Lower leg skin (tissue), 4 donors: ENCODE measurements around the gene APOBEC3B. TPM values are rescaled to one million over a fixed set of nuclear protein-coding genes. Genes with fewer than 3 reads are reported as not detected.
"Not testable (repeated sequence)": the region's sequence is repeated elsewhere in the genome, so short reads cannot be mapped to it uniquely, and the experiment has no call there.

Source experiments
- DNase-seq, 2 donors: peaks; one replicate each; pipeline ENCODE4 v3.0.0-alpha.2; 2019; ENCODE audit warnings: low spot score in 2 of 2
- H3K4me3 ChIP-seq: fragments of 200-600 bp; sonication (generic); 2 replicates; pipeline ENCODE4 v1.5.1; 2017; ENCODE audit warnings: mild to moderate bottlenecking, low read depth; ENCODE audit not compliant: poor library complexity, severe bottlenecking
- CTCF ChIP-seq, 3 donors: fragments of 450-650 bp; IDR thresholded peaks; one replicate each; pipeline ENCODE4 v1.5.1; 2016; ENCODE audit warnings: antibody characterized with exemption in 3 of 3, mild to moderate bottlenecking in 3 of 3, moderate library complexity in 2 of 3
- POLR2A ChIP-seq, 2 donors: fragments of 450-650 bp; IDR thresholded peaks; one replicate each; pipeline ENCODE4 v1.6.1; 2016 to 2017; ENCODE audit warnings: antibody characterized with exemption in 2 of 2, mild to moderate bottlenecking in 1 of 2, moderate library complexity in 1 of 2
- WGBS, 2 donors: methylation state at CpG; one replicate each; pipeline ENCODE4 v1.1.5; 2018; 5-methylcytosine and 5-hydroxymethylcytosine counted together
- intact Hi-C: fragments of 100-400 bp; cut with DNase I; formaldehyde crosslinking; loops from one replicate; pipeline ENCODE4 v1.15.0; 2023; ENCODE audit warnings: low total_unique reads
- total RNA-seq, 4 donors: library from RNA; depleted of rRNA; stranded (reverse); fragments of >200 nt; gene quantifications; one replicate each; pipeline ENCODE4 v1.1.0, GENCODE V29; 2016

Gene APOBEC3B
- total RNA-seq, 4 donors from 2014 or later, result 0.15 to 2.4 (median 0.21) TPM; not detected in 1

DNA sequence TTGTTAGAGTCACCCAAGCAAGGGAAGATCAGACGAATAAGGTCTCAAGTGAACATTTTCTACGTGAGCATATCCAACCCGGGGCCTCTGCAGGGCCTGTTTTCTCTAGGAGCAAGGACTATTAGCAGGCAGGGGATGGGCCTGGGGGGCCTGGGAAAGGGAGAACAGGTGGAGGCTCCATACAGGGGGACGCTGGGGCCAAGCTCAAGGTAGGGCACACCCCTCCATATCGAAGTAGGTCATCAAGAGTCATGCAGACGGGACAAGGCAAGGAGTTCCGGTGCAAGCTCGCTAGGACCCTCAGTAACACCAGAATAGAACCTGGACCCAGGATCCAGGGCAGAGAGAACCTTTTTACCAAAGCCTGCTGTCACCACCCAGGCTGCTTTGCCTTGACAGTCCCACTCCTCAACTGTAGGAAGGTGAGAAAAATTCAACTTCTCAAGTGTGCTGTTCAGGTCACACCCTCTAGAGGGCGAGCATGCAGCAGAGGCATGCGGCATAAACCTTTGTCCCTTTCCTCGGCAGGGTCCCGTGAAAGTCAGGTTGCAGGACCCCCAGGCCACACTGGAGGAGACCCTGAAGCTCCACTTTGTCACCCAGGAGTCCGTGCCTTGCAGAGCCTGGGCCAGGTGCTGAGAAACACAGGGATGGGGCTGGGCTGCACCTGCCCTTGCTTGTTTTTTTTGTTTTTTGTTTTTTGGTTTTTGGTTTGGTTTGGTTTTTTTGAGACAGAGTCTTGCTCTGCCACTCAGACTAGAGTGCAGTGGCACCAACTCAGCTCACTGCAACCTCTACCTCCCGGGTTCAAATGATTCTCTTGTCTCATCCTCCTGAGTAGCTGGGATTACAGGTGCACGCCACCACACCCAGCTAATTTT is 8.6 kb upstream of the APOBEC3B start:
- no peak overlapping the region for H3K4me3 ChIP-seq
- TF ChIP-seq POLR2A (IDR thresholded peaks at IDR 0.05), result no peak
- TF ChIP-seq CTCF (IDR thresholded peaks at IDR 0.05), result no peak
- intact Hi-C loops, result loop anchor here (10.0 kb wide), 1 partner anchor 209 kb away; no protein-coding TSS in a partner anchor
- DNase-seq, result no peak
- 50% methylated on average over 15 of the region's 15 CpGs; no CpG with 5 or more reads in 1 of the 2 donors for whole genome bisulfite sequencing, 2 donors

GRCh38 chr22:38974170-38974825 is 7.8 kb upstream of the APOBEC3B start:
- TF ChIP-seq POLR2A (IDR thresholded peaks at IDR 0.05), result no peak
- no peak for TF ChIP-seq CTCF (IDR thresholded peaks at IDR 0.05)
- WGBS, 2 donors, result 81% methylated on average over 18 of the region's 18 CpGs; no CpG with 5 or more reads in 1 of the 2 donors
- no peak for DNase-seq
- intact Hi-C loops, result loop anchor here (10.0 kb wide), 1 partner anchor 209 kb away; no protein-coding TSS in a partner anchor
- H3K4me3 ChIP-seq, result no peak overlapping the region

DNA sequence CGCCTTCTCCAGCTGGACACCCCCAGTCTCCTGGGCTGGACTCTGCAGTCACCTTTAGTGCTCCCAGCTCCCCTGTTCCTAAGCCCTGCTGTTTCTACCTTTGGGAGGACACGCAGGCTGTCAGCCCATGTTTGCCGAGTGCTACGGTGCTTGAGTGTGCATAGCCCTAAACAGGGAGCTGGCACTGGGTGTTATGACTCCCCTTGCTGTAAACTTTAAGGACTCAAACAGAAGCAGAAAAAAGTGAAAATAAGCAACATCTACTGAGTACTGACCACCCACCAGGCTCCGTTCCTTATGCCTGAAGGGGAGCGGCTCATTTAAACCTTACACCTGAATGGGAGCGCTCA is 7.3 kb upstream of the APOBEC3B start:
- 95% methylated on average over 7 of the region's 7 CpGs; no CpG with 5 or more reads in 1 of the 2 donors for WGBS, 2 donors

GRCh38 chr22:38977289-38977688 is 4.9 kb upstream of the APOBEC3B start:
- WGBS, 2 donors, result 96% methylated on average over 4 of the region's 4 CpGs; no CpG with 5 or more reads in 1 of the 2 donors
- intact Hi-C loops, result loop anchor here (10.0 kb wide), 1 partner anchor 212 kb away; no protein-coding TSS in a partner anchor
- not testable (repeated sequence) for H3K4me3 ChIP-seq, DNase-seq

More for the DNA sequence above, 7.3 kb upstream of the APOBEC3B start:
- no peak for TF ChIP-seq CTCF (IDR thresholded peaks at IDR 0.05)
- intact Hi-C loops, result loop anchor here (10.0 kb wide), 1 partner anchor 210 kb away; no protein-coding TSS in a partner anchor
- DNase-seq, result no peak
- no peak overlapping the region for H3K4me3 ChIP-seq

DNA sequence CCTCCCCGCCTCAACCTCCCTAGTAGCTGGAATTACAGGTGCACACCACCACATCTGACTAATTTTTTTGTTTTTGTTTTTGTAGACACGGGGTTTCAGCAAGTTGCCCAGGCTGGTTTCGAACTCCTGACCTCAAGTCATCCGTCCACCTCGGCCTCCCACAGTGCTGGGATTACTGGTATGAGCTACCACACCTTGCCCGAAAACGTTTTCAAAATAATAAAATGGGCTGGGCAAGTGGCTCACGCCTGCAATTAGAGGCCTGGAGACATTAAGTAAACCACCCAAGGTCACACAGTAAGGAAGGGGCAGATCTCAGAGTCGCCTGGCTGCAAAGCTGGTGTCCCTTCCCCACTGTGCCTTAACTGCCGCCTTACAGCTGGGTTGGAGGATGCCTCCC is 1.6 kb upstream of the APOBEC3B start:
- intact Hi-C loops, DNase-seq, H3K4me3 ChIP-seq: not testable (repeated sequence)
- 78% methylated on average over 10 of the region's 10 CpGs; no CpG with 5 or more reads in 1 of the 2 donors for whole genome bisulfite sequencing, 2 donors

DNA sequence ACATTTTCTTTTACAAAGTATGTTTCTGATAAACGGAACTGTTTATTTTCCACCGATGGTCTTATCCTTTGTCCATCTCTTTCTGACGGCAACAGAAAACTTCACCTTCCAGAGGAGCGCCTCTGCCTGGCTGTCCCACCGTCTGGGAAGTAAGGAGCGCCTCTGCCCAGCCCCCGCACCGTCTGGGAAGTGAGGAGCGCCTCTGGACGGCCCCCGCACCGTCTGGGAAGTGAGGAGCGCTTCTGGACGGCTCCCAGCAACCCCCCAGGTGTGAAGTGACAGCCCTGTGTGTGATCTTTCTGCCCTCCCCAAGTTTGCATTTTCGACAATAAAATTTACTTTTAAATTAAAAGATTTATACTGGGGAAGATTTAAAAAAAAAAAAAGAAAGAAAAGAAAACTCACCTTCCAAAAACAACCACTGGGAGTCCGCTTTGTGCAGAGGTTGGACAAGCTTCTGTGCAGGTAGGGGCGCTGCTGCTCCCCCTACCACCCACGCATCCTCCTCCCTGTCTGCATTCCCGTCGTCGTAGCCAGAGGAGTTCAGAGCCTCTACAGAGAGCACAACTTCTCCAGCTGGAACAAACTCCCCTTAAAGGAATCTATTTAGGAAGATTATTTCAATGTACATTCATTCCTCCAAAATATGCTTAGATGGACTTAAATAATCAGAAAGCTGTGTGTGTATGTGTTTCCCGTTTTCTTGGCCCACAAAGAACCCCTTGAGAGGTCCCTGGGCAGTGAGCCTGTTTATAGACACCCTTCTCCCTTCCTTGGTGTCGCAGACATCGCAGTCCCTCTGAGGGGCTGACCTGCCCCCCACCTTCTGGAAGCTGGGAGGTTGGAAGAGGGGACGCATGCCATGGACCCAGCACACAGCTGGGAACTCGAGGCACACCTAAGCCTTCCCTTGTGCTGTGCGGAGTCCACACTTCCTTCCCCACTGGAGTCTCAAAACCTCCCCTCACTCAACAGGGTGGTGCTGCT is 849 bp upstream of the APOBEC3B start:
- intact Hi-C loops, result no loop called here
- no peak for DNase-seq
- H3K4me3 ChIP-seq, result peak overlapping the region; percentile 25
- TF ChIP-seq POLR2A (IDR thresholded peaks at IDR 0.05) (no peak), CTCF (IDR thresholded peaks at IDR 0.05) (no peak)
- WGBS, 2 donors, result 21% methylated on average over 27 of the region's 27 CpGs; no CpG with 5 or more reads in 1 of the 2 donors
